ENCODE data around the gene RASAL3.
"Not testable (repeated sequence)": the region's sequence is repeated elsewhere in the genome, so short reads cannot be mapped to it uniquely, and the experiment has no call there.

The RASAL3 gene

GRCh38 chr19:15487038-15487437 is 22.7 kb upstream of the RASAL3 start:
- TF ChIP-seq CTCF (IDR thresholded peaks at IDR 0.05; ENCODE audit: insufficient read depth, low read depth, low read length, missing control alignments) = no peak
- H3K4me3 ChIP-seq (ENCODE audit: low read length) = no peak overlapping the region

GRCh38 chr19:15485768-15486167 is 21.4 kb upstream of the RASAL3 start:
- not testable (repeated sequence) for DNase-seq (ENCODE audit: low read depth); H3K4me3 ChIP-seq (ENCODE audit: low read length)

More at GRCh38 chr19:15487038-15487437, 22.7 kb upstream of the RASAL3 start:
- DNase-seq (ENCODE audit: low read depth) = no peak

GRCh38 chr19:15480996-15481395 is 16.7 kb upstream of the RASAL3 start:
- H3K4me3 ChIP-seq (ENCODE audit: low read length); DNase-seq (ENCODE audit: low read depth): not testable (repeated sequence)

GRCh38 chr19:15479391-15480345 is 15.3 kb upstream of the RASAL3 start, which contains the start of gene PGLYRP2:
Gene PGLYRP2 (minus strand): TSS chr19:15479501. CDS start chr19:15479371, 130 bp downstream.
- no peak within 1 kb of the TSS for H3K4me3 ChIP-seq (ENCODE audit: low read length)
- peak; percentile 36 for TF ChIP-seq CTCF (IDR thresholded peaks at IDR 0.05; ENCODE audit: insufficient read depth, low read depth, low read length, missing control alignments)
- peak; percentile 30 for DNase-seq (ENCODE audit: low read depth)

- no peak overlapping the region for H3K4me3 ChIP-seq (ENCODE audit: low read length)
- TF ChIP-seq CTCF (IDR thresholded peaks at IDR 0.05; ENCODE audit: insufficient read depth, low read depth, low read length, missing control alignments) = no peak
- no peak for DNase-seq (ENCODE audit: low read depth)
These were observed 12.0 kb upstream of the RASAL3 start for GRCh38 chr19:15476325-15476724.

- no peak for DNase-seq (ENCODE audit: low read depth)
- no peak for TF ChIP-seq CTCF (IDR thresholded peaks at IDR 0.05; ENCODE audit: insufficient read depth, low read depth, low read length, missing control alignments)
- no peak overlapping the region for H3K4me3 ChIP-seq (ENCODE audit: low read length)
These were observed 11.3 kb upstream of the RASAL3 start for GRCh38 chr19:15475611-15476010.

- DNase-seq (ENCODE audit: low read depth) = no peak
- no peak overlapping the region for H3K4me3 ChIP-seq (ENCODE audit: low read length)
- TF ChIP-seq CTCF (IDR thresholded peaks at IDR 0.05; ENCODE audit: insufficient read depth, low read depth, low read length, missing control alignments) = no peak
These were observed 10.8 kb upstream of the RASAL3 start for GRCh38 chr19:15475169-15475568.

GRCh38 chr19:15473821-15474220 is 9.5 kb upstream of the RASAL3 start:
- not testable (repeated sequence) for DNase-seq (ENCODE audit: low read depth); H3K4me3 ChIP-seq (ENCODE audit: low read length)
